Natural killer cell treated with Interleukin-12 subunit alpha and Interleukin-12 subunit beta and Interleukin-15 and Interleukin-18, amount 100 ng/mL, for 72 hours (primary cell): Measurements from ENCODE around the gene EIF4E. TPM values are rescaled to one million over a fixed set of nuclear protein-coding genes. Genes with fewer than 3 reads are reported as not detected.
"Not testable (repeated sequence)": the region's sequence is repeated elsewhere in the genome, so short reads cannot be mapped to it uniquely, and the experiment has no call there.

Experiments
- ATAC-seq, 2 donors: fragments of 150-1000 bp; cut with Tn5 transposase in 1 of 2; sonication (Bioruptor Pico), chemical (Tn5 transposase) in 1 of 2; 2 replicates each; pipeline ENCODE4 v1.10.0; 2021
- DNase-seq: peaks from one replicate; pipeline ENCODE4 v3.0.0; 2022; ENCODE audit warnings: low spot score
- H3K27ac Mint-ChIP-seq, 2 donors: 1 replicate in 1 of 2; 2 replicates in 1 of 2; pipeline ENCODE4 v1.8.0; 2022; ENCODE audit warnings: mixed read lengths in 2 of 2, mild to moderate bottlenecking in 1 of 2, moderate library complexity in 1 of 2
- H3K27me3 Mint-ChIP-seq, 2 donors: 1 replicate in 1 of 2; 2 replicates in 1 of 2; pipeline ENCODE4 v1.8.0; 2022; ENCODE audit warnings: mixed read lengths in 2 of 2
- H3K36me3 Mint-ChIP-seq: one replicate; pipeline ENCODE4 v1.8.0; 2022; ENCODE audit warnings: mixed read lengths
- H3K4me1 Mint-ChIP-seq, 2 donors: 1 replicate in 1 of 2; 2 replicates in 1 of 2; pipeline ENCODE4 v1.8.0; 2022; ENCODE audit warnings: low read depth in 2 of 2, mixed read lengths in 2 of 2, mild to moderate bottlenecking in 1 of 2
- H3K4me3 Mint-ChIP-seq: one replicate; pipeline ENCODE4 v1.8.0; 2022; ENCODE audit warnings: mixed read lengths
- H3K9me3 Mint-ChIP-seq: 2 replicates; pipeline ENCODE4 v1.8.0; 2022; ENCODE audit warnings: mixed read lengths
- total RNA-seq, 2 donors: library from RNA; stranded (reverse); gene quantifications; one replicate each; pipeline ENCODE4 v1.2.3, GENCODE V29; 2022

The EIF4E gene
- total RNA-seq, 2 donors from 2014 or later = 106 to 107 TPM

DNA sequence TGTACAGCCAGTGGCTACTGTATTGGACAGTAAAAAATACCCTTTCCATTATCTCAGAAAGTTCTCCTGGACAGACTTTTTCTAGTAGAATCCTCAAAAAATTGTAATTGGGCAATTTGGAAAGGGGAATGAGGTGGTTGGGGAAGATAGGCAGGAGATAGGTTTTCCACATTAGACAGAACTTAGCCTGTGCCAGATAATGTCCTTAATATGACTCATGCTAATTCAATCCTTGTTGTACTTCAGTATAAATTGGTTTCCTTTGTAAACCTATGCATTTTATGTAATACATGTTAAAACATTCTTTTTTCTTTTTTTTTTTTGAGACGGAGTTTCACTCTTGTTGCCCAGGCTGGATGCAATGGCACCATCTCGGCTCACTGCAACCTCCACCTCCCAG lies 8.9 kb downstream of the EIF4E start:
- no peaks in the 10 kb centered on the region for H3K9me3 Mint-ChIP-seq
- H3K36me3 Mint-ChIP-seq = no peaks in the 10 kb centered on the region
- H3K27ac Mint-ChIP-seq = no peak overlapping the region
- DNase-seq (no peak), ATAC-seq (no peak)
- peaks cover 23 to 29% of the 10 kb centered on the region in 2 donors for H3K4me1 Mint-ChIP-seq
- H3K27me3 Mint-ChIP-seq = no peaks in the 10 kb centered on the region
- no peak overlapping the region for H3K4me3 Mint-ChIP-seq

- H3K9me3 Mint-ChIP-seq, H3K36me3 Mint-ChIP-seq, H3K27me3 Mint-ChIP-seq, H3K4me3 Mint-ChIP-seq, ATAC-seq, H3K27ac Mint-ChIP-seq, DNase-seq: not testable (repeated sequence)
- H3K4me1 Mint-ChIP-seq = peaks cover 27 to 34% of the 10 kb centered on the region in 2 donors
Observed at GRCh38 chr4:98910728-98911127, 18.2 kb downstream of the EIF4E start.

- ATAC-seq = no peak
- no peak overlapping the region for H3K4me3 Mint-ChIP-seq
- peaks cover 35 to 41% of the 10 kb centered on the region in 2 donors for H3K4me1 Mint-ChIP-seq
- H3K9me3 Mint-ChIP-seq = no peaks in the 10 kb centered on the region
- peak overlapping the region in 1 of 2 donors; percentile 9 for H3K27ac Mint-ChIP-seq
- H3K27me3 Mint-ChIP-seq = no peaks in the 10 kb centered on the region
- DNase-seq = no peak
- no peaks in the 10 kb centered on the region for H3K36me3 Mint-ChIP-seq
Observed at GRCh38 chr4:98909646-98910401, 19.1 kb downstream of the EIF4E start.

GRCh38 chr4:98908703-98909262 lies 20.1 kb downstream of the EIF4E start:
- H3K36me3 Mint-ChIP-seq = no peaks in the 10 kb centered on the region
- H3K4me3 Mint-ChIP-seq = no peak overlapping the region
- H3K9me3 Mint-ChIP-seq = no peaks in the 10 kb centered on the region
- DNase-seq (no peak), ATAC-seq (no peak)
- peaks cover 28 to 37% of the 10 kb centered on the region in 2 donors for H3K4me1 Mint-ChIP-seq
- no peak overlapping the region for H3K27ac Mint-ChIP-seq
- H3K27me3 Mint-ChIP-seq = no peaks in the 10 kb centered on the region

GRCh38 chr4:98908182-98908581 lies 20.8 kb downstream of the EIF4E start:
- Mint-ChIP-seq H3K4me1 (peaks cover 28 to 37% of the 10 kb centered on the region in 2 donors), H3K4me3 (no peak overlapping the region)

GRCh38 chr4:98905839-98906238 lies 23.1 kb downstream of the EIF4E start:
- no peaks in the 10 kb centered on the region for H3K9me3 Mint-ChIP-seq
- ATAC-seq (no peak), DNase-seq (no peak)
- H3K27me3 Mint-ChIP-seq = no peaks in the 10 kb centered on the region
- peaks cover 10% of the 10 kb centered on the region for H3K36me3 Mint-ChIP-seq
- H3K27ac Mint-ChIP-seq = no peak overlapping the region
- peaks cover 43% of the 10 kb centered on the region in 2 donors for H3K4me1 Mint-ChIP-seq
- no peak overlapping the region for H3K4me3 Mint-ChIP-seq

More at GRCh38 chr4:98908182-98908581, 20.8 kb downstream of the EIF4E start:
- DNase-seq (no peak), ATAC-seq (no peak)
- Mint-ChIP-seq H3K9me3 (no peaks in the 10 kb centered on the region), H3K27ac (no peak overlapping the region), H3K36me3 (no peaks in the 10 kb centered on the region), H3K27me3 (no peaks in the 10 kb centered on the region)

DNA sequence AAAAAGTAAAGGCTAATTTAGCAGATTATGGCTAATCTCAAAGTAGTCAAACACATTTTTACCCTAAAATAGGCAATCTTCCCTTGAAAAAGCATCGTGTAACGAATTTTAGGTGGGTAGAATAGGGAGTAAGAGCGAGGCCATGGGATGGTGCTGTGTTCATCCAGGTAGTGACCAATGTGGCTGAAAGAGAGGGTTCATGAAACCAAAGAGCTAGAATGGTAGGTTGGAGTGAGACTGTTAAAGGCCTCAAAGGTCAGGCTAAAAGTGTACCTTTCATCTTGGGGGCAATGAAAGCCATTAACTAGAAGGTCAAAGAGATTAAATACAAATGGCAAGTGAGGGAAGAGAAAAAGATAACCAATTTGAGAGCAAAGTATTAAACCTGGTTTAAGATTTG lies 23.6 kb downstream of the EIF4E start:
- Mint-ChIP-seq H3K27me3 (no peaks in the 10 kb centered on the region), H3K27ac (no peak overlapping the region), H3K4me3 (no peak overlapping the region), H3K4me1 (peaks cover 43 to 47% of the 10 kb centered on the region in 2 donors), H3K36me3 (peaks cover 14% of the 10 kb centered on the region), H3K9me3 (no peaks in the 10 kb centered on the region)
- DNase-seq (no peak), ATAC-seq (no peak)

DNA sequence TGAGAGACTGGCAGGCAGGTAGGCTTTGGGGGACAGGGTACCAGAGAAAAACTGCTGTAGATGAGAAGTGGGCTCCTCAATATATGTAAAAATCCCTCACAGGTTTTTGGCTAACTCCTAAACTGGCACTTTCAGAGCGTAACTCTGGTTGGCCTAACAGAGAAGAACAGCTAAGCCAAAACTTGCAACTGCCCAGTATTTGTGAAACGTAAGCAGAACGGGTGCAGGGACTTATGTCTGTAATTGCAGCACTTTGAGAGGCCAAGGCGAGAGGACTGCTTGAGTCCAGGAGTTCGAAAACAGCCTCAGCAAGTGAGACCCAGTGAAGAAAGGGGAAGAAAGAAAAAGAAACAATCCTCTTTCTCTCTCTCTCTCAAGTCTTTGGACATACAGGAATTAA lies 25.0 kb downstream of the EIF4E start:
- Mint-ChIP-seq H3K4me3 (no peak overlapping the region), H3K9me3 (no peaks in the 10 kb centered on the region), H3K4me1 (peaks cover 35 to 39% of the 10 kb centered on the region in 2 donors), H3K36me3 (peaks cover 14% of the 10 kb centered on the region), H3K27me3 (no peaks in the 10 kb centered on the region), H3K27ac (no peak overlapping the region)
- ATAC-seq (no peak), DNase-seq (no peak)

- H3K4me1 Mint-ChIP-seq = peaks cover 31 to 35% of the 10 kb centered on the region in 2 donors
- H3K27ac Mint-ChIP-seq = no peak overlapping the region
- no peak for DNase-seq
- H3K36me3 Mint-ChIP-seq = peaks cover 14% of the 10 kb centered on the region
- ATAC-seq = no peak
- H3K27me3 Mint-ChIP-seq = no peaks in the 10 kb centered on the region
- no peak overlapping the region for H3K4me3 Mint-ChIP-seq
- no peaks in the 10 kb centered on the region for H3K9me3 Mint-ChIP-seq
Observed at GRCh38 chr4:98903561-98903960, 25.4 kb downstream of the EIF4E start.

GRCh38 chr4:98899277-98899676 lies 29.7 kb downstream of the EIF4E start:
- H3K9me3 Mint-ChIP-seq = no peaks in the 10 kb centered on the region
- no peak overlapping the region for H3K4me3 Mint-ChIP-seq
- ATAC-seq = no peak
- H3K27me3 Mint-ChIP-seq = no peaks in the 10 kb centered on the region
- peak overlapping the region in 1 of 2 donors; percentile 62 for H3K27ac Mint-ChIP-seq
- H3K36me3 Mint-ChIP-seq = peaks cover 22% of the 10 kb centered on the region
- no peak for DNase-seq
- H3K4me1 Mint-ChIP-seq = peaks cover 17 to 26% of the 10 kb centered on the region in 2 donors

DNA sequence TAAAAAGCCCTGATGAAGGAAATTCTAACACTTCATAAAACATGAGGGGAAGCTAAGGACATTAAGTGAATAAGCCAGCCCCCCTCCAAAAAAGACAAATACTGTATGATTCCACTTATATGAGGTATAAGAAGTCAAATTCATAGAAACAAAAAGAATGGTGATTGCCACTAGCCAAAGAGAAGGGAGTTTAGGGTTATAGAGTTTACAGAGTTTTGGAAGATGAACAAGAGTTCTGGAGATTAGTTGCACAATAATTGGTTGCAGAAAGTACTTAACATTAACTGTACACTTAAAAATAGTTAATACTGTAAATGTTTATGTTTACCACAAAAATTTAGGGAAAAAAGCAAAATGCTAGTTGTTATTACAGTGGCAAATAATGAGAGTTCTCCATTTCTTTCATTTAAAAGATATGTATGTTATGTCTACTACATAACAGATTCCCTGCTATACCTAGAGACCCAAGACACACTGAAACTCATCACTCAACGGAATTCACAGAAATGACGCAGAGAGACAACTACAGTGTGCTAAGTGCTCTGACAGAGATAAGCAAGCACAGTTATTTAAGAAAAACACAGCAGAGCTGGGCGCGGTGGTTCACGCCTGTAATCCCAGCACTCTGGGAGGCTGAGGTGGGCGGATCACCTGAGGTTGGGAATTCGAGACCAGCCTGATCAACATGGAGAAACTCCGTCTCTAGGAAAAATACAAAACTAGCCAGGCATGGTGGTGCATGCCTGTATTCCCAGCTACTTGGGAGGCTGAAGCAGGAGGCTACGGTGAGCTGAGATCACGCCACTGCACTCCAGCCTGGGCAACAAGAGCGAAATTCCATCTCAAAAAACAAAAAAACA lies 37.2 kb downstream of the EIF4E start:
- no peak for DNase-seq
- no peak overlapping the region for H3K4me3 Mint-ChIP-seq
- H3K9me3 Mint-ChIP-seq = no peaks in the 10 kb centered on the region
- H3K4me1 Mint-ChIP-seq = peaks cover 12 to 18% of the 10 kb centered on the region in 2 donors
- H3K36me3 Mint-ChIP-seq = peaks cover 22% of the 10 kb centered on the region
- peak overlapping the region in 1 of 2 donors; percentile 47 for H3K27ac Mint-ChIP-seq
- H3K27me3 Mint-ChIP-seq = no peaks in the 10 kb centered on the region
- no peak for ATAC-seq

GRCh38 chr4:98890702-98891455 lies 38.1 kb downstream of the EIF4E start:
- H3K27me3 Mint-ChIP-seq = no peaks in the 10 kb centered on the region
- H3K4me1 Mint-ChIP-seq = peaks cover 12 to 18% of the 10 kb centered on the region in 2 donors
- DNase-seq (no peak), ATAC-seq (no peak)
- no peak overlapping the region for H3K4me3 Mint-ChIP-seq
- H3K36me3 Mint-ChIP-seq = peaks cover 22% of the 10 kb centered on the region
- no peak overlapping the region for H3K27ac Mint-ChIP-seq
- no peaks in the 10 kb centered on the region for H3K9me3 Mint-ChIP-seq

DNA sequence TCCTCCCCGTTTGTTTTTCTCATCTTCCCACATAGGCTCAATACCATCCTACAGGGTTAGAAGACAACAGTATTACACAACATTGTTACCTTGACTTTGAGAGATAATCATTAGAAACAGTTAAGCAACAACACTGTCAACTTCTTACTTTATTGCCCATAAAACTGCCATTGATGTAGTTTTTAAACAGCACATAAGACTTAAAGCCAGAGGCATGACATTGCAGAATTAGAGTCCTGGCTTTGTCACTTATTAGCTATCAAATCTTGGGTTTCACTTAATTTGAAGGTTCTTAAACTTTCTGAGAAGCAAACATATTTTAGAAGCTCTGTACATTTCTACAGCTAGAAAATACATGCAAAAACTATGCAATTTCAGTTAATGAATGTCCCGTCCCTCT lies 41.8 kb downstream of the EIF4E start:
- H3K27me3 Mint-ChIP-seq = no peaks in the 10 kb centered on the region
- H3K4me3 Mint-ChIP-seq = no peak overlapping the region
- H3K4me1 Mint-ChIP-seq = peaks cover 5 to 7% of the 10 kb centered on the region in 2 donors
- DNase-seq (no peak), ATAC-seq (no peak)
- H3K9me3 Mint-ChIP-seq = no peaks in the 10 kb centered on the region
- peaks cover 19% of the 10 kb centered on the region for H3K36me3 Mint-ChIP-seq
- no peak overlapping the region for H3K27ac Mint-ChIP-seq
